Measurements from ENCODE around the gene BGLAP. TPM values are rescaled to one million over a fixed set of nuclear protein-coding genes. Genes with fewer than 3 reads are reported as not detected.

The BGLAP gene
- polyA plus RNA-seq, 1 donor (not counting 4 experiments of a cell fraction or from before 2014, with no cell fraction given): 0.12 TPM

- no peak overlapping the region for H3K27ac ChIP-seq (ENCODE audit: control insufficient read depth, insufficient read depth, low read length)
- no peak overlapping the region for H3K9ac ChIP-seq (ENCODE audit: control insufficient read depth, extremely low read depth, insufficient read depth, low read length)
- H4K20me1 ChIP-seq (ENCODE audit: control insufficient read depth, extremely low read depth, insufficient read depth, low read length): no peaks in the 10 kb centered on the region
- H2AFZ ChIP-seq (ENCODE audit: control insufficient read depth, low read length): no peak overlapping the region
- H3K9me1 ChIP-seq (ENCODE audit: control insufficient read depth, extremely low read depth, insufficient read depth, low read length): no peaks in the 10 kb centered on the region
- H3K4me1 ChIP-seq (ENCODE audit: control insufficient read depth, extremely low read depth, insufficient read depth, low read length): peaks cover 33% of the 10 kb centered on the region
- TF ChIP-seq, protein P1, sequence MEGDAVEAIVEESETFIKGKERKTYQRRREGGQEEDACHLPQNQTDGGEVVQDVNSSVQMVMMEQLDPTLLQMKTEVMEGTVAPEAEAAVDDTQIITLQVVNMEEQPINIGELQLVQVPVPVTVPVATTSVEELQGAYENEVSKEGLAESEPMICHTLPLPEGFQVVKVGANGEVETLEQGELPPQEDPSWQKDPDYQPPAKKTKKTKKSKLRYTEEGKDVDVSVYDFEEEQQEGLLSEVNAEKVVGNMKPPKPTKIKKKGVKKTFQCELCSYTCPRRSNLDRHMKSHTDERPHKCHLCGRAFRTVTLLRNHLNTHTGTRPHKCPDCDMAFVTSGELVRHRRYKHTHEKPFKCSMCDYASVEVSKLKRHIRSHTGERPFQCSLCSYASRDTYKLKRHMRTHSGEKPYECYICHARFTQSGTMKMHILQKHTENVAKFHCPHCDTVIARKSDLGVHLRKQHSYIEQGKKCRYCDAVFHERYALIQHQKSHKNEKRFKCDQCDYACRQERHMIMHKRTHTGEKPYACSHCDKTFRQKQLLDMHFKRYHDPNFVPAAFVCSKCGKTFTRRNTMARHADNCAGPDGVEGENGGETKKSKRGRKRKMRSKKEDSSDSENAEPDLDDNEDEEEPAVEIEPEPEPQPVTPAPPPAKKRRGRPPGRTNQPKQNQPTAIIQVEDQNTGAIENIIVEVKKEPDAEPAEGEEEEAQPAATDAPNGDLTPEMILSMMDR (optimal IDR thresholded peaks at IDR 0.05 in 1 of 3, IDR thresholded peaks at IDR 0.05 in 1 of 3, conservative IDR thresholded peaks at IDR 0.05 in 1 of 3; ENCODE audit: extremely low read depth in 1 of 3, insufficient read depth in 2 of 3, low read length in 3 of 3): no peak
- TF ChIP-seq EZH2 (IDR thresholded peaks at IDR 0.05; ENCODE audit: low read length): no peak
- DNase-seq (ENCODE audit: low read depth, low spot score): no peak
- H3K4me3 ChIP-seq (ENCODE audit: control insufficient read depth in 2 of 3, extremely low read depth in 1 of 3, insufficient read depth in 2 of 3, low read depth in 1 of 3, low read length in 3 of 3): peak overlapping the region in 1 of 3 experiments; percentile 42
- H3K27me3 ChIP-seq (ENCODE audit: control insufficient read depth, extremely low read depth, insufficient read depth, low read length): no peaks in the 10 kb centered on the region
- H3K79me2 ChIP-seq (ENCODE audit: control insufficient read depth, insufficient read depth, low read length): peaks cover 34% of the 10 kb centered on the region
- no peaks in the 10 kb centered on the region for H3K9me3 ChIP-seq (ENCODE audit: control insufficient read depth, low read depth, low read length)
- peaks cover 4 to 5% of the 10 kb centered on the region in 2 experiments for H3K36me3 ChIP-seq (ENCODE audit: control insufficient read depth in 2 of 2, extremely low read depth in 1 of 2, insufficient read depth in 2 of 2, low read length in 2 of 2)
- FAIRE-seq: no peak
- dilution Hi-C loops (cut with MboI; ENCODE audit: extremely low pct_ligation_motif_present, low sequenced_read_pairs): no loop called here
- peak overlapping the region; percentile 99 for H3K4me2 ChIP-seq (ENCODE audit: control insufficient read depth, extremely low read depth, insufficient read depth, low read depth, low read length)
Observed at GRCh38 chr1:156285437-156285836, 43.5 kb downstream of the BGLAP start.

- Histone ChIP-seq H3K4me2 (ENCODE audit: control insufficient read depth, extremely low read depth, insufficient read depth, low read depth, low read length) (no peak overlapping the region), H2AFZ (ENCODE audit: control insufficient read depth, low read length) (no peak overlapping the region), H3K4me3 (ENCODE audit: control insufficient read depth in 2 of 3, extremely low read depth in 1 of 3, insufficient read depth in 2 of 3, low read depth in 1 of 3, low read length in 3 of 3) (no peak overlapping the region), H3K36me3 (ENCODE audit: control insufficient read depth in 2 of 2, extremely low read depth in 1 of 2, insufficient read depth in 2 of 2, low read length in 2 of 2) (peaks cover 4 to 5% of the 10 kb centered on the region in 2 experiments), H3K9ac (ENCODE audit: control insufficient read depth, extremely low read depth, insufficient read depth, low read length) (no peak overlapping the region), H3K79me2 (ENCODE audit: control insufficient read depth, insufficient read depth, low read length) (peaks cover 28% of the 10 kb centered on the region), H3K9me3 (ENCODE audit: control insufficient read depth, low read depth, low read length) (no peaks in the 10 kb centered on the region), H3K27me3 (ENCODE audit: control insufficient read depth, extremely low read depth, insufficient read depth, low read length) (no peaks in the 10 kb centered on the region), H3K4me1 (ENCODE audit: control insufficient read depth, extremely low read depth, insufficient read depth, low read length) (peaks cover 31% of the 10 kb centered on the region), H3K9me1 (ENCODE audit: control insufficient read depth, extremely low read depth, insufficient read depth, low read length) (no peaks in the 10 kb centered on the region), H4K20me1 (ENCODE audit: control insufficient read depth, extremely low read depth, insufficient read depth, low read length) (no peaks in the 10 kb centered on the region), H3K27ac (ENCODE audit: control insufficient read depth, insufficient read depth, low read length) (no peak overlapping the region)
- FAIRE-seq (no peak), DNase-seq (ENCODE audit: low read depth, low spot score) (no peak)
- dilution Hi-C loops (cut with MboI; ENCODE audit: extremely low pct_ligation_motif_present, low sequenced_read_pairs): no loop called here
- TF ChIP-seq, protein P1 (optimal IDR thresholded peaks at IDR 0.05 in 1 of 3, IDR thresholded peaks at IDR 0.05 in 1 of 3, conservative IDR thresholded peaks at IDR 0.05 in 1 of 3; ENCODE audit: extremely low read depth in 1 of 3, insufficient read depth in 2 of 3, low read length in 3 of 3): no peak
- no peak for TF ChIP-seq EZH2 (IDR thresholded peaks at IDR 0.05; ENCODE audit: low read length)
Observed at GRCh38 chr1:156286061-156286460, 44.1 kb downstream of the BGLAP start.

Measured in keratinocyte (primary cell).